Skeletal muscle cell (primary cell): ENCODE measurements around the gene AACS.

ENCODE experiments used
- DNase-seq: peaks from one replicate; pipeline ENCODE4 v3.0.0-alpha.2; 2010; ENCODE audit warnings: low read depth
- H3K4me3 ChIP-seq: 2 replicates; pipeline ENCODE4 v1.5.1; 2011; ENCODE audit warnings: low read depth, mild to moderate bottlenecking, control low read depth, low read length, moderate library complexity

The AACS gene

GRCh38 chr12:125113789-125114188 is 48.6 kb downstream of the AACS start:
- no peak for DNase-seq

GRCh38 chr12:125114365-125115141 is 49.3 kb downstream of the AACS start:
- H3K4me3 ChIP-seq, result no peak overlapping the region
- DNase-seq, result no peak

More at GRCh38 chr12:125113789-125114188, 48.6 kb downstream of the AACS start:
- no peak overlapping the region for H3K4me3 ChIP-seq

GRCh38 chr12:125120566-125120965 is 55.3 kb downstream of the AACS start:
- no peak overlapping the region for H3K4me3 ChIP-seq
- DNase-seq, result no peak

- no peak for DNase-seq
Observed at GRCh38 chr12:125121106-125121505, 55.9 kb downstream of the AACS start.

GRCh38 chr12:125122668-125123067 is 57.4 kb downstream of the AACS start:
- DNase-seq, result no peak
- no peak overlapping the region for H3K4me3 ChIP-seq

More at GRCh38 chr12:125121106-125121505, 55.9 kb downstream of the AACS start:
- H3K4me3 ChIP-seq, result no peak overlapping the region

GRCh38 chr12:125124320-125124966 is 59.2 kb downstream of the AACS start:
- DNase-seq, result no peak
- H3K4me3 ChIP-seq, result no peak overlapping the region

GRCh38 chr12:125125271-125125670 is 60.0 kb downstream of the AACS start:
- H3K4me3 ChIP-seq, result no peak overlapping the region
- DNase-seq, result no peak

GRCh38 chr12:125128439-125129178 is 63.4 kb downstream of the AACS start:
- no peak overlapping the region for H3K4me3 ChIP-seq
- DNase-seq, result no peak

- no peak for DNase-seq
- no peak overlapping the region for H3K4me3 ChIP-seq
Observed at GRCh38 chr12:125129179-125129571, 63.9 kb downstream of the AACS start.

GRCh38 chr12:125129591-125130255 is 64.5 kb downstream of the AACS start:
- DNase-seq, result no peak

GRCh38 chr12:125131958-125132357 is 66.7 kb downstream of the AACS start:
- H3K4me3 ChIP-seq, result no peak overlapping the region
- no peak for DNase-seq

More at GRCh38 chr12:125129591-125130255, 64.5 kb downstream of the AACS start:
- no peak overlapping the region for H3K4me3 ChIP-seq

- no peak overlapping the region for H3K4me3 ChIP-seq
- DNase-seq, result no peak
Observed at GRCh38 chr12:125132698-125133400, 67.6 kb downstream of the AACS start.

GRCh38 chr12:125133616-125134015 is 68.4 kb downstream of the AACS start:
- H3K4me3 ChIP-seq, result no peak overlapping the region
- no peak for DNase-seq

- no peak for DNase-seq
- H3K4me3 ChIP-seq, result no peak overlapping the region
Observed at GRCh38 chr12:125134576-125134975, 69.3 kb downstream of the AACS start.

GRCh38 chr12:125135906-125136305 is 70.7 kb downstream of the AACS start:
- H3K4me3 ChIP-seq, result no peak overlapping the region

GRCh38 chr12:125136702-125137101 is 71.5 kb downstream of the AACS start:
- H3K4me3 ChIP-seq, result no peak overlapping the region
- DNase-seq, result no peak

More at GRCh38 chr12:125135906-125136305, 70.7 kb downstream of the AACS start:
- no peak for DNase-seq

- DNase-seq, result no peak
Observed at GRCh38 chr12:125137766-125138344, 72.6 kb downstream of the AACS start.

GRCh38 chr12:125140279-125141209 is 75.3 kb downstream of the AACS start:
- peak; percentile 41 for DNase-seq
- no peak overlapping the region for H3K4me3 ChIP-seq

More at GRCh38 chr12:125137766-125138344, 72.6 kb downstream of the AACS start:
- no peak overlapping the region for H3K4me3 ChIP-seq
